ENCODE measurements around the gene SF1.
A peak's percentile ranks its signal among the peaks of the same experiment; 100 is the strongest.
"Not testable (repeated sequence)": the region's sequence is repeated elsewhere in the genome, so short reads cannot be mapped to it uniquely, and the experiment has no call there.

SF1 gene

GRCh38 chr11:64778473-64779298 lies at the start of gene SF1:
Gene SF1, minus strand, starts transcription at chr11:64778542. Its CDS starts 150 bp downstream, at chr11:64778392.
- DNase-seq: peak; percentile 100

- no peak for DNase-seq
These were observed 49.1 kb upstream of the SF1 start for GRCh38 chr11:64827451-64827839.

- DNase-seq: no peak
These were observed 48.5 kb upstream of the SF1 start for GRCh38 chr11:64826578-64827450.

- DNase-seq: no peak
These were observed 47.7 kb upstream of the SF1 start for GRCh38 chr11:64826062-64826461.

- DNase-seq: no peak
These were observed 45.3 kb upstream of the SF1 start for GRCh38 chr11:64823568-64824119.

- DNase-seq: no peak
These were observed 39.1 kb upstream of the SF1 start for GRCh38 chr11:64817476-64817875.

- not testable (repeated sequence) for DNase-seq
These were observed 37.1 kb upstream of the SF1 start for GRCh38 chr11:64815433-64815832.

- no peak for DNase-seq
These were observed 36.4 kb upstream of the SF1 start for GRCh38 chr11:64814712-64815187.

GRCh38 chr11:64813826-64814225 lies 35.5 kb upstream of the SF1 start:
- DNase-seq: no peak

- peak; percentile 25 for DNase-seq
These were observed 32.5 kb upstream of the SF1 start for GRCh38 chr11:64810891-64811272.

- DNase-seq: peak; percentile 89
These were observed 32.0 kb upstream of the SF1 start, which contains the start of gene MEN1 for GRCh38 chr11:64810271-64810890. Gene MEN1, minus strand, starts transcription at chr11:64810551. Its CDS starts 442 bp downstream, at chr11:64810109.

GRCh38 chr11:64809781-64810241 lies 31.5 kb upstream of the SF1 start:
- DNase-seq: no peak

GRCh38 chr11:64805481-64805880 lies 27.1 kb upstream of the SF1 start:
- no peak for DNase-seq

GRCh38 chr11:64804346-64805210 lies 26.2 kb upstream of the SF1 start:
- DNase-seq: no peak

GRCh38 chr11:64803846-64804345 lies 25.6 kb upstream of the SF1 start:
- no peak for DNase-seq

- peak; percentile 83 for DNase-seq
These were observed 25.0 kb upstream of the SF1 start, which contains the start of gene MAP4K2 for GRCh38 chr11:64803158-64803845. Gene MAP4K2, minus strand, starts transcription at chr11:64803214. Its CDS starts 65 bp downstream, at chr11:64803149.

- peak; percentile 39 for DNase-seq
These were observed 24.2 kb upstream of the SF1 start for GRCh38 chr11:64802370-64803157.

- DNase-seq: no peak
These were observed 23.4 kb upstream of the SF1 start for GRCh38 chr11:64801561-64802369.

- no peak for DNase-seq
These were observed 22.8 kb upstream of the SF1 start for GRCh38 chr11:64801158-64801464.
